Breast epithelium (tissue), 3 donors: ENCODE results near the gene KRT23.

ENCODE experiments used
- POLR2A ChIP-seq: fragments of 450-650 bp; IDR thresholded peaks from one replicate; pipeline ENCODE4 v1.6.1; 2016; ENCODE audit warnings: antibody characterized with exemption, mild to moderate bottlenecking, moderate library complexity
- POLR2AphosphoS5 ChIP-seq, 3 donors: sonication (generic); formaldehyde crosslinking; IDR thresholded peaks; one replicate each; pipeline ENCODE4 v1.6.1; 2017; ENCODE audit warnings: antibody characterized with exemption in 3 of 3
- TF ChIP-seq, protein P1 (sequence below), 3 donors: fragments of 450-650 bp; IDR thresholded peaks; one replicate each; pipeline ENCODE4 v1.5.1; 2016 to 2017; ENCODE audit warnings: antibody characterized with exemption in 3 of 3, mild to moderate bottlenecking in 3 of 3, moderate library complexity in 3 of 3

DNA sequence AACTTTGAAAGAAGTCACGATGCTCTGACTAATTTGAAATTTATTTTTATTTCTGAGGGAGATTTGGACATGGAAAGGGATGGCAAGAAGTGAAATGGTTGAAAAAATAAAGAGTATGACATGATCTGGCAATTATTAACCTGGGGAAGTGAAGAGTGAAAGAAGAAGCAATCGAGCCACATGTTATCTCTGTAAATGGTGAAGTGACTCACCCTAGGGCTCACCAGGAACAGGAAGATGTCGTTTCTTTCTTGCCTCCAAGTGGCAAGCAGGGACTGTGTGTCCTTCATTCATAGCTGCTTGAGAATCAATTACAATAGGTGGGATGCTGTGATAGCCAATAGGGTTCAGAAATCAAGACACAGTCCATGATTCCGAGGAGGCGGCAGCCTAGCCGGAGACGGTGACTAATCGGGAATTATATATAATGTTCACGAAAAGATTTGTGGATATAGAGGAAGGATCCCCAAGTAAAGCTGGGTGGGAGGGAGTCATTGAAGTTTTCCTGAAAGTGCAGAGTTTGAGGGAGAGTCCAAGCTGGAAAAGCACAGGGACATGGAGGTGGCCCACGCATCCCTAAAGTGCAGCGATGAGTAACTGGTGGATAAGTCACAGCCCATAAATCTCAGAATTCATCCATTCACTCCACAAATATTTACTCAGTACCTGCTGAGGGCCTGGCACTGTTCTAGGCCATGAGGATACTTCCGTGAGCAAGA lies 34.2 kb downstream of the KRT23 start:
- TF ChIP-seq, protein P1, sequence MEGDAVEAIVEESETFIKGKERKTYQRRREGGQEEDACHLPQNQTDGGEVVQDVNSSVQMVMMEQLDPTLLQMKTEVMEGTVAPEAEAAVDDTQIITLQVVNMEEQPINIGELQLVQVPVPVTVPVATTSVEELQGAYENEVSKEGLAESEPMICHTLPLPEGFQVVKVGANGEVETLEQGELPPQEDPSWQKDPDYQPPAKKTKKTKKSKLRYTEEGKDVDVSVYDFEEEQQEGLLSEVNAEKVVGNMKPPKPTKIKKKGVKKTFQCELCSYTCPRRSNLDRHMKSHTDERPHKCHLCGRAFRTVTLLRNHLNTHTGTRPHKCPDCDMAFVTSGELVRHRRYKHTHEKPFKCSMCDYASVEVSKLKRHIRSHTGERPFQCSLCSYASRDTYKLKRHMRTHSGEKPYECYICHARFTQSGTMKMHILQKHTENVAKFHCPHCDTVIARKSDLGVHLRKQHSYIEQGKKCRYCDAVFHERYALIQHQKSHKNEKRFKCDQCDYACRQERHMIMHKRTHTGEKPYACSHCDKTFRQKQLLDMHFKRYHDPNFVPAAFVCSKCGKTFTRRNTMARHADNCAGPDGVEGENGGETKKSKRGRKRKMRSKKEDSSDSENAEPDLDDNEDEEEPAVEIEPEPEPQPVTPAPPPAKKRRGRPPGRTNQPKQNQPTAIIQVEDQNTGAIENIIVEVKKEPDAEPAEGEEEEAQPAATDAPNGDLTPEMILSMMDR (IDR thresholded peaks at IDR 0.05), result no peak
- TF ChIP-seq POLR2A (no peak), POLR2AphosphoS5 (IDR thresholded peaks at IDR 0.05) (no peak)
